ENCODE results near the gene PARVB.

The PARVB gene

DNA sequence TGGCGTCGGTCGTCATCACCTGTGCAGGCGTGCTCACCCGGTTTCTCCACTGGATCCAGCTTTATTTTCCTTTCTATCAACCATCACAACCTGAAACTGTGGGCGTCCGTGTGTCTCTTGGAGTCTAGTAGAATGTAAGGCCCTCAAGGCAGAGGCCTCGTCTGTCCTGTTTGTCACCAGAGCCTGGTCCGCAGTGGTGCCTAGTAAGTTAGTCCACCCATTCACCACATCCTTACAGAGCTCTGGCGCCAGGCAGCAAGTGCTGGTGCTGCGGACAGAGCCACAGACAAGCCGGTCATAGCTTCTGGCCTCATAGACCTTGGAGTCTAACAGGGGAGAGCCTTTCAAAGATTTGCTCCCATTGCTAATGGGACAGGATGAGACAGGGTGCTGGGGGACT is 92.2 kb downstream of the PARVB start:
- no peak for DNase-seq

DNA sequence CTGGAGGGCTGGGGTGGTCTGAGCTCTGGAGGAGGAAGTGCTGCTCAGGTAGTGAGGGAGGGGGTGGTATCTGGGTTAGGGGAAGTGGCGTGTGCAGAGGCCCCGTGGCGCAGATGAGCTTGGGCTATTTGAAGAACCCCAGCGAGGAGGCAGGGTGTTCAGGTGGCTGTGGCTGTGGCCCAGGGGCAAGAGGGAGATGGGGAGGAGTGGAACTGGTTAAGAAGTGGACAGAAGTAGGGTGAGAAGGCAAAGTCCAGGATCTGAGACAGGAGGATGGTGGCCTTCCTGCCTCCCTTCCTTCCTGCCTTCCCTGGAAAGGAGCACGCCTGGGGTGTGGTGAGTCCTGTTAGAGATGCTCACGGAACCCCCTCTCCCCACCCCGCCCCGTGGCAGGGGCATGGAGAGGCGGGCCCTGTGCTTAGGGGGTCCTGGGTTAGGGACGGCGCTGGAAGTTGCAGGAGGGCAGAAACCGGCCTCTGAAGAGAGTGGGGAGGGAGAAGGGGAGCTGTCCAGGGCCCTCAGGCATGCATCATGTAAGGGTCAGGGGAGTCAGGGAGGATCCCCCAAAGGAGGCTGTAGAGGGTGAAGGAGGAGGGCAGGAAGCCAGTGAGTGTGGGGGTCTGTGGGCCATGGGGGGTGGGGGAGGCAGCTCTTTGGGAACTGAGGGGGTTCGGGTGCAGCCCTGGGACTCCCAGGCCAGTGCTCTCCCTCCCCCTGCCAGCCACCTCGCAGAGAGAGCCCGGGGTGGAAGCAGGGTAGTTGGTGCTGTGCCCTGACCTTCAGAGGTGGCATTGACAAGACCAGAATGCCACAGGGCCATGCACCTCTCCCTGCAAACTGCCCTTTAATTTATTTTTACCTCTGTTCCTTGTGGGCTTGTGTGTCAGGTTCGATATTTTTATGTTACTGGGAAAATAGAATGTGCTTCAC is 92.9 kb downstream of the PARVB start:
- DNase-seq = no peak

DNA sequence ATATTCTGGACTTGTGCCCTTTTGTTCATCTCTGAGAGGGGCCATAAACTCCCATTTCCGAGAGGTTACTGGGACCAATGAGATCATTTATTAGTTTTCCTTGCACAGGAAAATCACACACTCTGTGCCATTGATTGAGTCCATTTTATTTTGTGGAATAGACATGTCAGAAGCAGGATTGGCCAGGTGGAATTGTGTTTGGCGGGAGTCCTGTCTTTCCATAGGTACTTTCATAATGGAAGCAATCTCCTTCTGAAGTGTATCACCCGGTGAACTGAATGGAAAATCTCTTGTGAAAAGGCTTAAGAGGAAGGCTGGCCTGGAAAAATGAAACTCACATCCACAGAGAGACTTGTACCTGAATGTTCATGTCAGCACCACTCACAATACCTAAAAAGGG is 93.6 kb downstream of the PARVB start:
- DNase-seq = no peak

DNA sequence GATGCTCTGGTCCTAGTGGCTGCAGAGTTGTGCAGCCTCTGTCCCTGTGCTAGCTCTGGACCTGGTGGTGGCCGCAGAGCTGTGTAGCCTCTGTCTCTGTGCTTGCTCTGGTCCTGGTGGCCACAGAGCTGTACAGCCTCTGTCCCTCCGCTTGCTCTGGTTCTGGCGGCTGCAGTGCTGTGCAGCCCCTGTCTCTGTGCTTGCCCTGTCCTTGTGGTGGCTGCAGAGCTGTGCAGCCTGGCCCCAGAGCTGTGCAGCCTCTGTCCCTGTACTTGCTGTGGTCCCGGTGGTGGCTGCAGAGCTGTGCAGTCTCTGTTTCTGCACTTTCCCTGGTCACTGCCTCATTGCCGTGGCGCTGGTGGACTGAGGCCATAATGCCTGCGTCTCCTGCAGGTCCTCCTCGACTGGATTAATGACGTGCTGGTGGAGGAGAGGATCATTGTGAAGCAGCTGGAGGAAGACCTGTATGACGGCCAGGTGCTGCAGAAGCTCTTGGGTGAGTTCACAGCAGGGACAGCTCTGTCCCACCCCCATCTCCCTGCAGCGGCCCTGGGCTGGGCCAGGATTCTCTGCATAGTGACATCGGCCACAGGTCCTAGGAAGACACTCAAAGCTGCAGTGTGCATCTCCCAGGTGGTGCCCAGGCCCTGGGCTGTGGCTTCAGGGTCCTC is 94.7 kb downstream of the PARVB start:
- DNase-seq = no peak

DNA sequence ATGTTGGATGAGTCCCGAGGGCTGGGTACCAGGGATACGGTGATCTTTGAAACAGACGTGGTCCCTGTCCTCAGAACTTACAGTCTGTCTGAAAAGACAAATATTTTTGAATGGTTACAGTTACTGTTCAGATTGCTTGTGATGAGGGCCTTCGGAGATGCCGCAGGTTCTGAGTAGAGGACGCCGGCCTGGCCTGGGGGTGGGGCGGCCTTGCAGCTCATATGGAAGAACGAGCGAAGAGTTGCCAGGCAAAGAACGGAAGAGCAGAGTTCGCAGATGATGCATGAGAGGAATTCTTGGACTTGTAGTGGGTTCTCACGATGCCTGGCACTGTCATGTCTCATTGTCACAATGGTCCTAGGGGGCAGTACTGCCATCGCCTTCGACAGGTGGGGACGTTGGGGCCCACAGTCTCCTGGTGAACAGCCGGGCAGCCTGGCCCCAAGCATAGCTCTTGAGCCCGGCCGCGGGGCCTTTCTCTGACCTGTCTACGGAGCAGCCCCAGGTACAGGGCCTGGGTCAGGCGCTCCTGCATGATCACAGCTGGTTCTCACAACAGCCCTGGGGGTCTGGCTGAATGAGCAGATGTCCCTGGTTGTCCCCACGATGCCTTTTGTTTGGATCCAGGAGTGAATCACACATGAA is 95.7 kb downstream of the PARVB start:
- no peak for DNase-seq

DNA sequence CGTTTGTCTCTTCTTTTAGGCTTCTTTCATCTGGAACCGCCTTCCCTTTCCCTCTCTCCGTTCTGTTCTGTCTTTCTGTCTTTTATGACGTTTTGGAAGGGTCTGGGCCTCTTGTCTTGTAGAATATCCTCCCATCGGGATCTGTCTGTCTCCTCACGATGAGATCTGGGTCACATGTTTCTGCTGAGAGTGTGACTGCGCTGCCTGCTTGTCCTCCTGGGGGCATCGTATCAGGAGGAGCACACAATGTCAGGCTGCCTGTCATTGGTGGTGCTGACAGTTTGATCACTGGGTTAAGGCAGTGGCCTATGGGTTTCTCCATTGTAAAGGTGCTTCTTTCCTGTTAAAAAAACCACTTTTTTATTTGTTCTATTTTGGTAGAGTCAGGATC is 96.2 kb downstream of the PARVB start:
- no peak for DNase-seq

DNA sequence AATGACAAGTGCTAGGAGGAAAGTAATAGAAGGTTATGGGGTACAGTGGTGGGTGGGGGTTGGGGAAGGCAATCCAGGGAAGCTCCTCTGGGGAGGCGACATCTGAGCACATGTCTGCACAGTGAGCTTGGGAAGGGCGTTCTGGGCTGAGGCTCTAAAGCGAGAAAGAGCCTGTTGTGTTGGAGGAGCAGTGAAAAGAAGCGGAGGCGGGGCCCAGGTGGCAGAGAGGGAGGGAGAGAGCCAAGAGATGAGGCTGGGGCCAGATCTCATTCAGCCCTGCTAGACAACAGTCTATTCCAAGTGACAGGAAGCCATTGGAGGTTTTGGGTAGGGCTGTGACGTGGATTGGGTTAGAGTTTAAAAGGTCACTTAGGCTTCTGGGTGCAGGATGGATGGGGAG is 101.3 kb downstream of the PARVB start:
- DNase-seq = no peak

DNA sequence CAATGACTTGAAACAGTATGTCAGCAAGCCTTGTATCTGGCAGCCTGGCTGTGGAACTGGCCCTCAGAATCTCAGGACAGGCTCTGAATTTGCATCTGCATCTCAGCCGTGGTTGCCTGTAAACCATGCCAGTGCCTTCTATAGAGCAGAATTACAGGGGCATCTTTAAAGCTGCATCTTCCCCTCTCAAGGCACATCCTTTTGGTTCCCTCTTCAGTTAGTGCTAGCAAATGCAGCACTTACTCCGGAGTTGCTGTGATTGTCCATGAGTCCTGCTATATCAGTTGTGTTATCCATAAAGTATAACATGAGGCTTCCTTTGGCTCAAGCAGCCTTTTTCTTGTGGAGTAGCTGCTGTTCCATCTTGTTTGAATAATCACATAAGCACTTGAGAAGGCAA is 102.7 kb downstream of the PARVB start:
- no peak for DNase-seq

DNA sequence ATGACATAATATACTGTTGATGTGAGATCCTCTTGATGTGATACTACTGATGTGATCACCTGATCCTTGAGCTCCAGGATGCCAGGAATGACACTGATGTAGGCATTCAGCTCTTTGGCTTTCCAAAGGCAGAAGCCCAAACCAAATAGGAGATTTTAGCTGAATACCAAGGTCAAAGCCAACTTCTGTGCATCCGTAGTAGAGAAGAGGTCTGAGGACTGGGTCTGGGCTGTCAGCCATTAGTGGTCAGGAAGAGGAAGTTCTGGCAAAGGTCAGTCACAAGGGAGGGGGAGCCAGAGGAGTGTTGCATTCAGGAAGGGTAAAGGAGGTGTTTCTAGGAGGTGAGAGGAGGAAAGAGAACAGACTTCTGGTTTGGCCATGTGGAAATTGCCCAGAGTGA is 103.3 kb downstream of the PARVB start:
- no peak for DNase-seq

DNA sequence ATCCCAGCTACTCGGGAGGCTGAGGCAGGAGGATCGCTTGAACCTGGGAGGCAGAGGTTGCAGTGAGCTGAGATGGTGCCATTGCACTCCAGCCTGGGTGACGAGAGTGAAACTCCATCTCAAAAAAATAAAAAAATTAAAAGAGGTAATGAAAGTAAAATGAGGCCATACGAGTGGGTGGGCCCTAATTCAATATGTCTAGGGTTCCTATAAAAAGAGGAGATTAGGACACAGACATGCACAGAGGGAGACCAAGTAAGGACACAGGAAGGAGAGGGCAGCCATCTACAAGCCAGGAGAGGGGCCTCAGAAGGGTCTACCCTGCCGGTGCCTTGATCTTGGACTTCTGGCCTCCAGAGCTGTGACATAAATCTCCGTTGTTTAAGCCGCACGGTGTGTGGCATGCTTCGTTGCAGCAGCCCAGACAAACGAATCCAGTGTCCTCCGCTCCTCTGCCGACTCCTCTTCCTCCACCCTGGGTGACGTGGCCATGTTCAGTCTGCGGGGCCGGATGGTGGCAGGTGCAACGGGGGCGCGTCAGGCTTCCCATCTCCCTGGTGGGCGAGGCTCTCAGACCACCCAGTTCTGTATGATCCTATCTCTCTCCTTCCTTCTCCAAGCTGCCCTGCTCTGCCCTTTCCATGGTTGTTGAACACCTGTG is 105.0 kb downstream of the PARVB start:
- no peak for DNase-seq

DNA sequence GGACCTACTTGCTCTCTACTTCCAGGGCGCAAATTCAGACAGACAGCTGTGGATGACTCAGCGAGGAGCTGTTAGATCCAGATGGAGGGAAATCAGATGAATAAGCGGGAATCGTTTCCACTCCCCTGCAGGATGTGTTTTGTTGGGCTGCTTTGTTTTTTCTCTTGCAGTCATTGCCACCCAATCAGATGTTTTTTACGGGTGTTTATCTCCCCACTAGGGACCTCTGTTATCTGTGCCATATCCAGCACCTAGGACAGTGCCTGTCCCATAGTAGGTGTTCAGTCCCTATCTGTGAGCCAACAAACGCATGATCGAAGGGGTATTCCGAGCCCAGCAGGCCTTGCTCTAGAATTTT is 105.5 kb downstream of the PARVB start:
- peak; percentile 68 for DNase-seq

DNA sequence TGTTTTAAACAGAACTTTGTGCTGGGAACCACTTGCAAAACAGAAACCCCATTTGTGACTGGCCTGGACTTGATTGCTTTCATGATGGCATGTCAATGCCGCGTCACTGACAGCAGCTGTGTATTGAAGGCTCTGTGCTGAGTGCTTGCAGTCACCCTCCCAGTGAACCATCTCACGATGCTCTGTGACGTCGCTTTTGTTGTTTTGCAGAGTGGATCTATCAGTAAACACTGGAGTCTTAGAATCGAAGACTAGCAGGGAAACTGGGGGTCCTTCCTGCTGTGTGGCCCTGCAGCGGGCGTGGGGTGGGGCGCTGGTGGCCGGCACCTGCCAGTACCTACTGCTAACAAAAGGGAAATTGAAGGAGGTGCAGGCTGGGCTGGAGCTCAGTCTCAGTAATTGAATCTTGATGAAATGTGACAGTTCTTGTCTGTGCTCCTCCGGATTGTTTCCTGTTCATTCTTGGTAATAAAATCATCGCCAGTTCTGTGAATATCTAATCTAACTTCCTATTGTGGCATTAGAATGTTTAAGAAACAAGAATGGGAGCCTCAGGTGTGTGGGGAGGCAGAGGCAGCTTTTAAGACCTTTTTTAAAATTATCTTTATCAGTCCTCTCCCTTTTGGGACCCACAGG is 106.1 kb downstream of the PARVB start:
- no peak for DNase-seq

DNA sequence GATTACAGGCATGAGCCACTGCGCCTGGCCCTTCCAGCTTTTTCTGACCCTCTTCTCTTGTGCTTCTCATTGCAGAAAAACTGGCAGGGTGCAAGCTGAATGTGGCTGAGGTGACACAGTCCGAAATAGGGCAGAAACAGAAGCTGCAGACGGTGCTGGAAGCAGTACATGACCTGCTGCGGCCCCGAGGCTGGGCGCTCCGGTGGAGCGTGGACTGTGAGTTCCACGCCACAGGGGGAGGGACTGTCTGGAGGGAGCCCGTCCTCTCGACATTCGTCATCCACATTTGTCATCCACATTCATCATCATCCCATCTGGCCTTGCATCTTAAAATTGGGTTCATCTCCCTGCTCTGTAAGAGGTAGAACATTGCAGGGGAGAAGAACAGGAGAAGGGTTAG is 107.3 kb downstream of the PARVB start:
- no peak for DNase-seq

DNA sequence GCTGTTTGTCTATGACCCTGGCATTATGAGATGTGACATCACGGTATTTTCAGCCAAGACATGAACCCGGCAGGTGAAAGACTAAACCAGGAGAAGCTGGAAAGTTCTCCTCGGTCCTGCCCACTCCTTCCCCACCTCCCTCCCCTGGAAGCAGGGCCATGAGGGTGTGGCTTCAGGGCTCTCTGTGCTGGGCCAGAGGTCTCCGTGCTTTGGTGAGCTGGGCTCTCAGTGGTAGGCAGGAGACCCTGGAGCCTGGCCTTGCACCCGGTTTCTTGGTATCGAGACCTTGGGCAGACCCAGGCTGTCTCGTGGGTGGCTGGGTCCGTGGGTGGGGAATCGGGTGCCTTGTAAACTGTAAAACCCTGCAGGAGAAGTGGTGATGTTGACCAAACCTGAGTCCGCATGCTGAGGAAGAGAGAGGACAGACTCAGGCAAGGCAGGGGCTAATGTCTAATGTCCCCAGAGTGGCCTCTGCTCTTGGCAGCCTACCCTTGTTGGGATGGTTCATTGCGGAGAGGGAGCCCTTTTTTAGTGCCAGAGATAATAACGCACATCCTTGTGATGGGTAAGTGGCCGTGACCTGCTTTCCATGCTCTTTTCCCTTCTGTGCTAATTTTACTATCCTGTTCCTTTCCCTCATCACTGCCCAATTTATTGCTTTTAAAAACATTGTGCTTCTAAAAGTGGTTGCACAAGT is 108.0 kb downstream of the PARVB start:
- no peak for DNase-seq

DNA sequence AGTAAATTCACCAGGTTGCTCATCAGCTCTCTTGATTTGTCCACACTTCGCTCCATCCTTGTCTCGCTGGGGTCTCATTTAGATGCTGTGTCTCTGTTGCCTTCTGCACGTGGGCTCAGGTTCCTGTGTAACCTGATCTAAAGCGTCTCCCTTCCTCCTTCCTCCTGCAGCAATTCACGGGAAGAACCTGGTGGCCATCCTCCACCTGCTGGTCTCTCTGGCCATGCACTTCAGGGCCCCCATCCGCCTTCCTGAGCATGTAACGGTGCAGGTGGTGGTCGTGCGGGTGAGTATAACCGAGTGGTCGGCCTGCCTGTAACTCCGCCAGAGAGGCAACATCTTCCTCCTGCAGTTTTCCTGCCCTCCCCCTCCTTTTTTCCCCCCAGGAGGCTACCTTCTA is 108.6 kb downstream of the PARVB start:
- no peak for DNase-seq

DNA sequence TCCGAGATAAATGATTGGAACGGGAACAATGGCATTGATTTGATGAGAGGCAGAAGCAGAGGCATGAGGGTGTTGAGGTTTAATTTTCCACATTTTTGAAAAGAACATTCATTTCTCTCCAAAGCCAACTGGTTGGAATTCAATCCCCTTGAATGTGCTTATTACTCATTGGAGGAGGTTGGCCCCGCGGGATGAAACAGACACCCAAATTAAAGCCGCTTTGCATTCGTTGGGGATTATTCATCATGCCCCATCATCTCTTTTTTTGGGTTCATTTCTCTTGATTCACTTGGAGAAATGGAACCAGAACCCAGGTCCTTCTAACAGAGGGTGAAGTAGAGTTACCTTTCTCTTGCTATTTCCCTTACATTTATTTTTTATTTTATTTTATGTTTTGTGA is 109.1 kb downstream of the PARVB start:
- DNase-seq = no peak

DNA sequence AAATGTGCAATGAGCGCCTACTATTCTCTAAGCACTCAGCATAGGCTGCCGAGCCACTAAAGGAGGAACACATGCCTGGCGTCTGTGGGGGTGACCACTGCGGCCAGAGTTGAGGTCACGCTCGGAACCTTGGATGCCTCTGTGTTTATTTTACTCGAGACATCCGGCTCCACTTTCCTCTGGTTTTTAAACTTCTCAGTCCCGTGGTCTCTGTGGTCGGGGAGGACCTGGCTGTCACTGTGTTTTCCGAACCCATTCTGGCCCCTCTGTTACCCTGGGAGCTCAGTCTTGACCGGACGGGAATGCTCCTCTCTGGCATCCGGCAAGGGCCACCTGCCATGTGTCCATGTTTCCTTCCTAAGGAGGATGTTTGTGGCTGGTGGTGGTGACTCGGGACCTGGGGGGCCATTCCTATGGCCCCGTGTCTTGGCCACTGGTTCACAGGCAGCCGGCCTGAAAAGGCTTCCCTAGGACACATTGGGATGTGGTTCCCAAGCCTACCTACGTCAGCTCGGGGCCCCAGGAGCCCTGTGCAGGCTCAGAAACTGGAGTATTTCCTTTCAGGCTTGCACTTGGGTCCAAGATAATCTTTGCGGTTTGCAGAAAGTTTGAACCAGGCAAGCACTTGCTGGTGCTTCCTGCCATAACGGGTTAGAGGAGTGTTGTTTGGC is 109.9 kb downstream of the PARVB start:
- DNase-seq = no peak

DNA sequence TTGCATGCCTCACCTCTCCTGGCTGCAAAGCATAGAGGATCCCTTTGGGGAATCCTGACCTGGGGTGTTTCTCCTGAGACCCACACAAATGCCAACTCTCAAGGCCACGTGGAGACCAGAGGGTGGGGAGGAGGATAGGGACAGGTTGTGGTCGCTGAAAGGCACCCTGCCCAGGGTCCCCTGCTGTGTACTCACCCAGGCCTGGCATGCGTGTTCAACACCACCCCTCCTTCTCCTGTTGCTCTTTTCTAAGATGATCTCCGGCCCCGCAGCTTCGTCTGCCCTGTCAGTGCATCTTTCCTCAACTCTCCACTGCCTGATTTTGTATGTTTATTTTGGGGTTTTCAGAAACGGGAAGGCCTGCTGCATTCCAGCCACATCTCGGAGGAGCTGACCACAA is 112.0 kb downstream of the PARVB start:
- no peak for DNase-seq

DNA sequence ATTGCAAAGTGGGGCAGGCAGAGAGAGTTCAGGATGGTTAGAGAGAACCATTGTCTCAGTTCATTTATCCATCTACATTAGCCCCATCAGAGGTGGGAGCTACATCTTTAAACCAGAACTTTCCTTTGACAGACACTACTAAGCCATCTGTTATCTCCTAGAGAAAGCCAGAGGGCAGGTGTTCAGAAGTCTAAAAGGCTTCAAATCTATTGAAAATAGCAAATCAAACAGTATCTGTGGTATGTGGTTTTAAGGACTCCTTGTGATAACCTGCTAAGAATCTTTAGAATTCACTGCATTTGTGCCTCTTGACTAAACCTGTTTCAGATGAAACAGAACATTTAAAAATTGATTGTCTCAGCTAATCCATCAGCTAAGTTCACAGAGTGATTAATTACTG is 112.7 kb downstream of the PARVB start:
- DNase-seq = no peak

DNA sequence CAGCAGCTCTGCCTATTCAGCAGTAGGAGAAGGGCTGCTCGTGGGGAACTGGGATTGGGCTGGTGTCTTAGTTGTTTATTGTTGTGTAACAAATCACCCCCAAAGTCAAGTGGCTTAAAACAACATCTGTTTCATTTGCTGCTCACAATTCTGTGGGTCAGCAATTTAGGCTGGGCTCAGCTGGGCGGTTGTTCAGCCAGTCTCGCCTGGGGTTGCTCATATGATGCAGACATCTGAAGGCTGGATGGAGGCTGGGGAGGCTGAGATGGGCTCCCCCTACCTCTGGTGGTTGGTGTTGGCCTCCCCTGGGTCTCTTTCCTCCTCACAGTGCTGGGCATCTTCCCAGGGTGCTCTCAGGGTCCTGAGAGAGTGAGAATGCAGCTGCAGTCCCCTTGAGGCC is 113.3 kb downstream of the PARVB start:
- DNase-seq = no peak

DNA sequence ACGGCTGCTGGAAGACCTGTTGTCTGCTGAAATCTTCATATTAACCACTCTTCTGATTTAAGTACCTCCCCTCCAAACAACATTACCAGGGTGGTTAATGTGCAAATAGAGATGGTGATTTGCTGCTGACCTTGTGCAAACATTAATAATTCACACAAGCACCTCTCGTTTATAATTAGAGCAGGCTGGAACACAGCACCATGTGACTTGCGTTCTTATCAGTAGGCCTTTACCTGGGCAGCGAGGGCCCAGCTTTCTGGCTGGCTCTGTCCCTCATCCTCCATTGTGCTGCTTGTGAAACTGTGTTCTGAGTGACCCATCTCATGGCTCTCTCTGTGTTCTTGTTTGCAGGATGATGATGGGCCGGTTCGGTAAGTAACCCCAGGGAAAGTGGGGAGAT is 115.7 kb downstream of the PARVB start:
- no peak for DNase-seq
